ENCODE results near the gene CEACAM7. TPM values are rescaled to one million over a fixed set of nuclear protein-coding genes. Genes with fewer than 3 reads are reported as not detected.

CEACAM7 gene
- total RNA-seq, 1 experiment from 2014 or later, result 0.15 TPM

DNA sequence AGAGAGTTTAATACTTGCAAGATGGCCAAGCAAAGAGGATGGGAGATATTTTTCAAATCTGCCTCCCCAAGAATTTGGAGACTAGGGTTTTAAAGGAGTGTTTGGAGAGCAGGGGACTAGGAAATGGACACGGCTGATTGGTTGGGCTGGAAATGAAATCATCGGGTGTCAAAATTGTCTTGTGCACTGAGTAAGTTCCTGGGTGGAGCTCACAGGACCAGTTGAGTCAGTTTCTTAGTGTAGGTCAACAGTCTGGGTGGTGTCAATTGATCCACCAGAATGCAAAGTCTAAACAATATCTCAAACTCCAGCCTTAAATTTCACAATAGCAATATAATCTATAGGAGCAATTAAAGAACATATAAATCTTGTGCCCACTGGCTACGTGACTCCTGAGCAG is 38.2 kb downstream of the CEACAM7 start:
- Mint-ChIP-seq H3K9me3 (peaks cover 18% of the 10 kb centered on the region), H3K4me3 (no peak overlapping the region), H3K4me1 (peaks cover 19% of the 10 kb centered on the region), H3K36me3 (peaks cover 3% of the 10 kb centered on the region; the same call in 1 of the 2 replicates), H3K27me3 (ENCODE audit: low read depth) (peaks cover 3% of the 10 kb centered on the region), H3K27ac (no peak overlapping the region)
- ATAC-seq (no peak), DNase-seq (ENCODE audit: low spot score) (no peak)
- TF ChIP-seq, protein P1, sequence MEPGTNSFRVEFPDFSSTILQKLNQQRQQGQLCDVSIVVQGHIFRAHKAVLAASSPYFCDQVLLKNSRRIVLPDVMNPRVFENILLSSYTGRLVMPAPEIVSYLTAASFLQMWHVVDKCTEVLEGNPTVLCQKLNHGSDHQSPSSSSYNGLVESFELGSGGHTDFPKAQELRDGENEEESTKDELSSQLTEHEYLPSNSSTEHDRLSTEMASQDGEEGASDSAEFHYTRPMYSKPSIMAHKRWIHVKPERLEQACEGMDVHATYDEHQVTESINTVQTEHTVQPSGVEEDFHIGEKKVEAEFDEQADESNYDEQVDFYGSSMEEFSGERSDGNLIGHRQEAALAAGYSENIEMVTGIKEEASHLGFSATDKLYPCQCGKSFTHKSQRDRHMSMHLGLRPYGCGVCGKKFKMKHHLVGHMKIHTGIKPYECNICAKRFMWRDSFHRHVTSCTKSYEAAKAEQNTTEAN (CRISPR knock-in tag; IDR thresholded peaks at IDR 0.05), result no peak
- TF ChIP-seq, protein P2, sequence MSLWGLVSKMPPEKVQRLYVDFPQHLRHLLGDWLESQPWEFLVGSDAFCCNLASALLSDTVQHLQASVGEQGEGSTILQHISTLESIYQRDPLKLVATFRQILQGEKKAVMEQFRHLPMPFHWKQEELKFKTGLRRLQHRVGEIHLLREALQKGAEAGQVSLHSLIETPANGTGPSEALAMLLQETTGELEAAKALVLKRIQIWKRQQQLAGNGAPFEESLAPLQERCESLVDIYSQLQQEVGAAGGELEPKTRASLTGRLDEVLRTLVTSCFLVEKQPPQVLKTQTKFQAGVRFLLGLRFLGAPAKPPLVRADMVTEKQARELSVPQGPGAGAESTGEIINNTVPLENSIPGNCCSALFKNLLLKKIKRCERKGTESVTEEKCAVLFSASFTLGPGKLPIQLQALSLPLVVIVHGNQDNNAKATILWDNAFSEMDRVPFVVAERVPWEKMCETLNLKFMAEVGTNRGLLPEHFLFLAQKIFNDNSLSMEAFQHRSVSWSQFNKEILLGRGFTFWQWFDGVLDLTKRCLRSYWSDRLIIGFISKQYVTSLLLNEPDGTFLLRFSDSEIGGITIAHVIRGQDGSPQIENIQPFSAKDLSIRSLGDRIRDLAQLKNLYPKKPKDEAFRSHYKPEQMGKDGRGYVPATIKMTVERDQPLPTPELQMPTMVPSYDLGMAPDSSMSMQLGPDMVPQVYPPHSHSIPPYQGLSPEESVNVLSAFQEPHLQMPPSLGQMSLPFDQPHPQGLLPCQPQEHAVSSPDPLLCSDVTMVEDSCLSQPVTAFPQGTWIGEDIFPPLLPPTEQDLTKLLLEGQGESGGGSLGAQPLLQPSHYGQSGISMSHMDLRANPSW (CRISPR knock-in tag; conservative IDR thresholded peaks at IDR 0.05; ENCODE audit: low read depth), result no peak
- TF ChIP-seq FOXK1 (CRISPR knock-in tag; IDR thresholded peaks at IDR 0.05) (no peak), NR1H2 (CRISPR knock-in tag; IDR thresholded peaks at IDR 0.05) (no peak), HMGA2 (CRISPR knock-in tag; IDR thresholded peaks at IDR 0.05) (no peak), FOXP1 (CRISPR knock-in tag; IDR thresholded peaks at IDR 0.05; ENCODE audit: borderline replicate concordance) (no peak), RORB (CRISPR knock-in tag; IDR thresholded peaks at IDR 0.05) (no peak), ZBTB21 (CRISPR knock-in tag; IDR thresholded peaks at IDR 0.05; ENCODE audit: borderline replicate concordance) (no peak), NR3C1 (CRISPR knock-in tag; conservative IDR thresholded peaks at IDR 0.05; ENCODE audit: low read depth) (no peak), ETV6 (CRISPR knock-in tag; IDR thresholded peaks at IDR 0.05) (no peak), GABPB1 (CRISPR knock-in tag; IDR thresholded peaks at IDR 0.05) (no peak)
- TF ChIP-seq, protein P3, sequence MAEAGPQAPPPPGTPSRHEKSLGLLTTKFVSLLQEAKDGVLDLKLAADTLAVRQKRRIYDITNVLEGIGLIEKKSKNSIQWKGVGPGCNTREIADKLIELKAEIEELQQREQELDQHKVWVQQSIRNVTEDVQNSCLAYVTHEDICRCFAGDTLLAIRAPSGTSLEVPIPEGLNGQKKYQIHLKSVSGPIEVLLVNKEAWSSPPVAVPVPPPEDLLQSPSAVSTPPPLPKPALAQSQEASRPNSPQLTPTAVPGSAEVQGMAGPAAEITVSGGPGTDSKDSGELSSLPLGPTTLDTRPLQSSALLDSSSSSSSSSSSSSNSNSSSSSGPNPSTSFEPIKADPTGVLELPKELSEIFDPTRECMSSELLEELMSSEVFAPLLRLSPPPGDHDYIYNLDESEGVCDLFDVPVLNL (CRISPR knock-in tag; IDR thresholded peaks at IDR 0.05; ENCODE audit: borderline replicate concordance, low read depth), result no peak
- TF ChIP-seq, protein P4, sequence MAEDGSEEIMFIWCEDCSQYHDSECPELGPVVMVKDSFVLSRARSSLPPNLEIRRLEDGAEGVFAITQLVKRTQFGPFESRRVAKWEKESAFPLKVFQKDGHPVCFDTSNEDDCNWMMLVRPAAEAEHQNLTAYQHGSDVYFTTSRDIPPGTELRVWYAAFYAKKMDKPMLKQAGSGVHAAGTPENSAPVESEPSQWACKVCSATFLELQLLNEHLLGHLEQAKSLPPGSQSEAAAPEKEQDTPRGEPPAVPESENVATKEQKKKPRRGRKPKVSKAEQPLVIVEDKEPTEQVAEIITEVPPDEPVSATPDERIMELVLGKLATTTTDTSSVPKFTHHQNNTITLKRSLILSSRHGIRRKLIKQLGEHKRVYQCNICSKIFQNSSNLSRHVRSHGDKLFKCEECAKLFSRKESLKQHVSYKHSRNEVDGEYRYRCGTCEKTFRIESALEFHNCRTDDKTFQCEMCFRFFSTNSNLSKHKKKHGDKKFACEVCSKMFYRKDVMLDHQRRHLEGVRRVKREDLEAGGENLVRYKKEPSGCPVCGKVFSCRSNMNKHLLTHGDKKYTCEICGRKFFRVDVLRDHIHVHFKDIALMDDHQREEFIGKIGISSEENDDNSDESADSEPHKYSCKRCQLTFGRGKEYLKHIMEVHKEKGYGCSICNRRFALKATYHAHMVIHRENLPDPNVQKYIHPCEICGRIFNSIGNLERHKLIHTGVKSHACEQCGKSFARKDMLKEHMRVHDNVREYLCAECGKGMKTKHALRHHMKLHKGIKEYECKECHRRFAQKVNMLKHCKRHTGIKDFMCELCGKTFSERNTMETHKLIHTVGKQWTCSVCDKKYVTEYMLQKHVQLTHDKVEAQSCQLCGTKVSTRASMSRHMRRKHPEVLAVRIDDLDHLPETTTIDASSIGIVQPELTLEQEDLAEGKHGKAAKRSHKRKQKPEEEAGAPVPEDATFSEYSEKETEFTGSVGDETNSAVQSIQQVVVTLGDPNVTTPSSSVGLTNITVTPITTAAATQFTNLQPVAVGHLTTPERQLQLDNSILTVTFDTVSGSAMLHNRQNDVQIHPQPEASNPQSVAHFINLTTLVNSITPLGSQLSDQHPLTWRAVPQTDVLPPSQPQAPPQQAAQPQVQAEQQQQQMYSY (CRISPR knock-in tag; IDR thresholded peaks at IDR 0.05), result no peak
- TF ChIP-seq, protein P5, sequence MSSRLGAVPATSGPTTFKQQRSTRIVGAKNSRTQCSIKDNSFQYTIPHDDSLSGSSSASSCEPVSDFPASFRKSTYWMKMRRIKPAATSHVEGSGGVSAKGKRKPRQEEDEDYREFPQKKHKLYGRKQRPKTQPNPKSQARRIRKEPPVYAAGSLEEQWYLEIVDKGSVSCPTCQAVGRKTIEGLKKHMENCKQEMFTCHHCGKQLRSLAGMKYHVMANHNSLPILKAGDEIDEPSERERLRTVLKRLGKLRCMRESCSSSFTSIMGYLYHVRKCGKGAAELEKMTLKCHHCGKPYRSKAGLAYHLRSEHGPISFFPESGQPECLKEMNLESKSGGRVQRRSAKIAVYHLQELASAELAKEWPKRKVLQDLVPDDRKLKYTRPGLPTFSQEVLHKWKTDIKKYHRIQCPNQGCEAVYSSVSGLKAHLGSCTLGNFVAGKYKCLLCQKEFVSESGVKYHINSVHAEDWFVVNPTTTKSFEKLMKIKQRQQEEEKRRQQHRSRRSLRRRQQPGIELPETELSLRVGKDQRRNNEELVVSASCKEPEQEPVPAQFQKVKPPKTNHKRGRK (CRISPR knock-in tag; IDR thresholded peaks at IDR 0.05; ENCODE audit: borderline replicate concordance), result no peak
- TF ChIP-seq, protein P6, sequence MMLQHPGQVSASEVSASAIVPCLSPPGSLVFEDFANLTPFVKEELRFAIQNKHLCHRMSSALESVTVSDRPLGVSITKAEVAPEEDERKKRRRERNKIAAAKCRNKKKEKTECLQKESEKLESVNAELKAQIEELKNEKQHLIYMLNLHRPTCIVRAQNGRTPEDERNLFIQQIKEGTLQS (CRISPR knock-in tag; conservative IDR thresholded peaks at IDR 0.05), result no peak
- TF ChIP-seq, protein P7, sequence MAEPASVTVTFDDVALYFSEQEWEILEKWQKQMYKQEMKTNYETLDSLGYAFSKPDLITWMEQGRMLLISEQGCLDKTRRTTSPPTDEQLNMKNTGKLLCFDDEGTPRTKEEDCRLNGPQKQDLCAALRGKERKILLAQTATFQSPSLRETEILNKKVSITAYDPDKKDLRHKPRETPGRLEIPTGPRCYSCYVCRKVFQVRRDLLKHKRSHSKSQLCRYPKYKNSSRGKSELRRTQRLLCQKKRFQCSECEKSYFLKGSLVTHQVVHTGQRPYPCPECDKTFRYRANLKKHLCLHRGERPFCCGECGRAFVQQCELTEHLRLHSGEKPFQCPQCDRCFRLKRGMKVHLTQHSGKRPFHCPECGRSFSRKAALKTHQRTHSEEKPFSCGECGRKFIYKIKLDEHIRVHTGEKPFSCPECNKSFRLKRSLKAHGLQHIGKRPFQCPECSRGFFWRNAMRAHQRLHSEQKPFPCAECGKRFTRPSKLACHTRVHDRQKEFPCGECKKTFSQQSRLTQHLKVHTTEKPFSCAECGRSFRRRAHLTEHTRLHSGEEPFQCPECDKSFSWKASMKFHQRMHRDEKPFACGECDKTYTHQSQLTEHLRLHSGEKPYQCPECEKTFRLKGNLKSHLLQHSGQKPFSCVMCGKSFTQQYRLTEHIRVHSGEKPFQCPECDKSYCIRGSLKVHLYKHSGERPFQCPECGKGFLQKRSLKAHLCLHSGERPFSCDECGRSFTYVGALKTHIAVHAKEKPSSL (CRISPR knock-in tag; conservative IDR thresholded peaks at IDR 0.05), result no peak
- POLR2A ChIA-PET, result no interaction called here
- CTCF ChIA-PET, result interaction anchor here (0.7 to 1.3 kb wide), 3 partner anchors 8 to 56 kb away, joined by 3 to 4 read pairs (median 4); no protein-coding TSS in a partner anchor
